Vagina (tissue), 2 donors: ENCODE data around the gene KCNIP4.

Experiments
- POLR2A ChIP-seq, 2 donors: fragments of 450-650 bp; IDR thresholded peaks; one replicate each; pipeline ENCODE4 v1.6.1; 2017; ENCODE audit warnings: antibody characterized with exemption in 2 of 2, mild to moderate bottlenecking in 2 of 2, moderate library complexity in 2 of 2
- TF ChIP-seq, protein P1 (sequence below), 3 experiments: fragments of 450-650 bp in 2 of 3; fragments of 200-600 bp in 1 of 3; sonication (generic) in 1 of 3; IDR thresholded peaks; one replicate each; pipeline ENCODE4 v1.5.1; 2017 to 2019; ENCODE audit warnings: antibody characterized with exemption in 3 of 3, mild to moderate bottlenecking in 2 of 3, moderate library complexity in 2 of 3

DNA sequence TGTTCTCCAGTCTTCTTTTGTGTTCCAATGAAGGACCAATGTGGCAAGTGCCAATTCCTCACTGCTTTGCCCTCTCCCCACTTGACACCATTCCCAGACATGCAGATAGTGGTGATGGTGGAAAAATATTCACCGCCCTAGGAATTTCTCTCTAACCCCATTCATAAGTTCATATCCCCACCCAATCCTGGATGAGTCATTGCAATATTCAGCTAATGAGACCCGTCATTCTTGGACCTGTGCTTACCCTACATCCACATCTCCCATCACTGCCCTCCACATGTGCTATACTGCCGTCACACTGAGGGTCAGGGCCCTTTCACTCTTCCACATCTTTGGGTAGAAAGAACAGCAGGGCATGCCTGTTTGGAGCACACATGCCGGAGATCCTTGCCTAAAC is 199.2 kb downstream of the KCNIP4 start:
- TF ChIP-seq, protein P1, sequence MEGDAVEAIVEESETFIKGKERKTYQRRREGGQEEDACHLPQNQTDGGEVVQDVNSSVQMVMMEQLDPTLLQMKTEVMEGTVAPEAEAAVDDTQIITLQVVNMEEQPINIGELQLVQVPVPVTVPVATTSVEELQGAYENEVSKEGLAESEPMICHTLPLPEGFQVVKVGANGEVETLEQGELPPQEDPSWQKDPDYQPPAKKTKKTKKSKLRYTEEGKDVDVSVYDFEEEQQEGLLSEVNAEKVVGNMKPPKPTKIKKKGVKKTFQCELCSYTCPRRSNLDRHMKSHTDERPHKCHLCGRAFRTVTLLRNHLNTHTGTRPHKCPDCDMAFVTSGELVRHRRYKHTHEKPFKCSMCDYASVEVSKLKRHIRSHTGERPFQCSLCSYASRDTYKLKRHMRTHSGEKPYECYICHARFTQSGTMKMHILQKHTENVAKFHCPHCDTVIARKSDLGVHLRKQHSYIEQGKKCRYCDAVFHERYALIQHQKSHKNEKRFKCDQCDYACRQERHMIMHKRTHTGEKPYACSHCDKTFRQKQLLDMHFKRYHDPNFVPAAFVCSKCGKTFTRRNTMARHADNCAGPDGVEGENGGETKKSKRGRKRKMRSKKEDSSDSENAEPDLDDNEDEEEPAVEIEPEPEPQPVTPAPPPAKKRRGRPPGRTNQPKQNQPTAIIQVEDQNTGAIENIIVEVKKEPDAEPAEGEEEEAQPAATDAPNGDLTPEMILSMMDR (IDR thresholded peaks at IDR 0.05): no peak
- no peak for TF ChIP-seq POLR2A (IDR thresholded peaks at IDR 0.05)
